Anterior cingulate cortex (tissue), 58 donors: Measurements from ENCODE around the gene RPTOR.
"Not testable (repeated sequence)": the region's sequence is repeated elsewhere in the genome, so short reads cannot be mapped to it uniquely, and the experiment has no call there.

ENCODE experiments used
- DNase-seq, 58 donors: peaks; one replicate each; lab custom pipeline; 2025; lab: John Stamatoyannopoulos, UW

RPTOR gene

DNA sequence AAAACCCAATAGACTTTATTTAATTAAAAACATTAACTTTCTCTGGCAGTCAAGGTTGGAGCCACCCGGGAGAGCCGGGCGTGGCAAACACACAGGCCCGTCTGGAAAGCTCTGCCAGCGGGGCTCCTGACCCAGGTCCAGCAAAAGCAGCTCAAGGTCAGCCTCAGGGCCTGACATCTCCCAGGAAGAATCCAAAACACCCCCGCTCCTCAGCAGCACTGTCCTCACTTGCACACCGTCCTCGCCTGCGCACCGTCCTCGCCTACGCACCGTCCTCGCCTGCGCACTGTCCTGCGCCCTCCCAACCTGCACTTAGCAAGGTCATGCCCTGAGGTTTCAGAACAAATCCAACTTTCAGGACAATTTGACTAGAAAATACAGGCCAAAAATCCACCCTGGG lies 31.4 kb upstream of the RPTOR start:
- DNase-seq: no peak

DNA sequence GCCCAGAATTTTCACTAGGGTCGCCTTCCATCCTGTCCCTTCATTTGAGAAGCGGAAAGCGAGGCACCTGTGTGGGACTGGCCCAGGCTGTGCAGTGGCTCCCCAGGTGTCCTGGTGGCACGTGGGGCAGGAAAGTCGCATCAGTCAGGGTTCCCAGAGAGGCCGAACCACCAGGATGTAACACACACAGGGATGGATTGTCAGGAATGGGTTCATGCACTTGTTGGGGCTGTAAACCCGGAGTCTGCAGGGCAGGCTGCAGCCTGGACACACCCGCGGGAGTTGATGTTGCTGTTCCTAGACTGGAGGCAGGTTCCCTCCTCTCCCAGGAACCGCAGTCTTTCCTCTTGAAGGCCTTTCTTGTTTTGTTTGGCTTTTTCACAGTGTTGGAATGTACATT lies 30.7 kb upstream of the RPTOR start:
- no peak for DNase-seq

GRCh38 chr17:80516171-80516932 lies 28.3 kb upstream of the RPTOR start:
- DNase-seq: no peak

GRCh38 chr17:80517641-80518040 lies 27.0 kb upstream of the RPTOR start:
- DNase-seq: no peak

GRCh38 chr17:80518392-80518791 lies 26.2 kb upstream of the RPTOR start:
- DNase-seq: no peak

DNA sequence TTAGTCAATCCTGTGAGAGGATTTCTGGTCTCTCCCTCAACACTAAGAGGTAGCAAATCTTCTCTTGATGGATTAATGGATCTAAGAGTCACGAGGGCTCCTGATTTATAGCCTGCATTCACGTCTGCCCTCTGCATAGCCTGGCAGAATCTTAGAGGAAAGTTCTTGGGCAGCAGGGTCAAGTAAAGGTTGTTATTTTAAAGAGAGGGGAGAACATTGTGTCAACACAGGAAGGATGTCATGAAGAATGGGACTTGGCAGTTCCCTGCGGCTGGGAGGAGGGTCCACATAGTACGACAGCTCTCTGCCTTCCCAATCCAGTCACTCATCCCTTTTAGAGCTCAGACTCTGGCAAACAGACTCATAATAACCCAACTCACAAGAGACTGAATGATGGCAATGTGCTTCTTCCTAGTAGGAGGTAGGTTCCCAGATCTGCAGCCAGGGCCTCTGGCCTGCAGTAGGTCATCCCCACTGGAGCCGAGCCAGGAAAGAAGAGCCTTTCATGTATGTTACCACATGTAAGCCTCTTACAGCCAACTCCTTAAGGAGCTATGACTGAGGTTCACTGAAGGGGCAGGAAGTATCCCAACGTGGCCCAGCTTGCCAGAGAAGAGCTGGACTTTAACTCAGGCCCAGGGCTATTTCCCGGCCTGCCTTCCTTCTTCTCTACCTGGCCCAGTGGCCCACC lies 25.4 kb upstream of the RPTOR start:
- no peak for DNase-seq

DNA sequence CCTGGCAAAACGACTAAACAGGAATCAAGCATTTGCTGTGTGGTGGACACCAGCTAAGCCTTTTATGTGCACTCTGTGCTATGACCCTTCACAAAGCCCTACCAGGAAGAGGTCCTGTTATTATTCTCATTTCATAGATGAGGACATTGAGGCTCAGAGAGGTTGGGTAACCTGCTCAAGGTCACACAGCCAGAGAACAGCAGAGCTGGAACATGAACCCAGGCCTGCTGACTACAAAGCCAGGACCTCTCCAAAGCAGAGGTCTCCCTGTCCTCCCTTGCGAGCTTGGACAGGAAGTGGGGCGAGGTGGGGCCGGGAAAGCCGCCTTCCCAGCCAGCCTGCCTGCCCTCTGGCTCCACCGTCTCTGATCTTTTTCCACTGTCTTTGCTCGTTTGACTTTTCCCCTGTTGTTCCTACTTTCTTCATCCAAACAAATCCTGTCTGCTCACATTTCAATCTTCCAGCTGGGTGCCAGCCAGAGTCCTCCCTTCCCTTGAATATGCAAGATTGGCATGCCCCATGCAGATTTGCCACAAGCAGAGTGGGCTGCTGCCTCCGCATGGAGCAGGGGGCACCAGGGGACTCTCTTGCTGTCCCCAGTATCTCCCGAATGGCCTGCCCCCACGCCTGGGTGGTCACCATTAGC lies 23.7 kb upstream of the RPTOR start:
- DNase-seq: no peak

DNA sequence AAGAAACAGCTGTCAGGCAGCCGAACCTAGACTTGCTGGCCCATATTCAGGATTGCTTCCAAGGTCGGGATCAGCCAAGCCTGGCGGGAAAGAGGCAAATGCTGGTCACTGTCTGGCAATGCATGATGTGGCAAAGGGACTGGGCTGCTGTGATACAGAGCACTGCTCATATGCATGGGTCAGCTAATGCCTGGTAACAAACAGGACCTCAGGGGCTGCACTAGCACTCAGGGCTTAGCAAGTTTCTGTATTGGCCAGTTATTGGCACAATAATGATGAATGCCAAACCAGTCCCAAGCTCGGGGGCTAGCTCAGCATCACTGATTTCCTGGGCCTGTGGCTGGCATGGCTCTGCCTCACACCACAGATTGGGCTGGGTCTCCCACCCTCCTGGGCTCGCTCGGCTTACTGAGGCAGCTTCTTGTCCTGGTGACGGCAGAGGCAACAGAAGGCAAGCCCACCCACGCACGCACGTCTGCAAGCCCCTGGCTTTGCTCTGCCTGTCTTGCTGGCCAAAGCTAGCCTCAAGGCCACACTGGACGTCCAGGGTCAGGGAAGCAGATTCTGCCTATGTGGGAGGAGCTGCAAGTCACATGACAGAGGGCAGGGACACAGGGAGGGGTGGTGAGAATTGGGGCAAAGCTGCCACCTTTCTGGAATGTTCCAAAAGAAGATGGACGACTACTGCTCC lies 21.4 kb upstream of the RPTOR start:
- DNase-seq: no peak

DNA sequence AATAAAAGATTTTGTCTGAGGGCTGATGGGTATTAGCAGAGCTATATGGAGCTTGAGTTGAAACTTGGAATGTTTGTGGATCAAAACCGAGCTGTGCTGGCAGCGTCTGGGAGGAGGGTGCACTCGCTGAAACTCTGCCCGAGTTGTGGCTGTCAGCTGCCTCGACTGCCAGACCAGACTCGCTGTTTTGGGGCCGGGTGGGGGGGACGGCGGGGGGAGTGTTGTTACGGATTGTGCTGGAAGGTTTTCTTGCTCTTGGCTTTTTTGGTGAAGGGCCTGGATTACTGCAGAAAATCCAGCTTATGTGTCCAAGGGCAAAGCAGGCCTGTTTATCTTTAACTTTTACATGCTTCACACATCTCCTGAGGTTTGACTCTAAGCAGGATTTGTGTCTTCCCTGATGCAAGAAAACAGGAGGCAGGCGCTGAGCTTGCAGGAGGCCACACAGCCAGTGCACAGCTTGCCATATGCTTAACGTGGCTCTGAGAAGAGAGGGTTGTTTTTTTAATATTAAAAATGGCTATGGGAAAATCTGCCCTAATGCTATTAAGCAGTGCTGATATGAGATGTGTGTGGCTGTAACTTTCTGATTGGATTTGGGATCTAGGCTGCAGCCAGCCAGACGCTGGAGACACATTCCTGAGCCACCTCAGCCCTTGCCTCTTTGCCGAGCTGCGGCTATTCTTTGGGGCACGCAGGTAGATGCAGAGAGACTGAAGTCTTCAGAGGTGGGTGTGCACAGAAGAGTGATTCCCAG lies 20.5 kb upstream of the RPTOR start:
- peak in 1 of 58 donors; percentile 5 for DNase-seq

DNA sequence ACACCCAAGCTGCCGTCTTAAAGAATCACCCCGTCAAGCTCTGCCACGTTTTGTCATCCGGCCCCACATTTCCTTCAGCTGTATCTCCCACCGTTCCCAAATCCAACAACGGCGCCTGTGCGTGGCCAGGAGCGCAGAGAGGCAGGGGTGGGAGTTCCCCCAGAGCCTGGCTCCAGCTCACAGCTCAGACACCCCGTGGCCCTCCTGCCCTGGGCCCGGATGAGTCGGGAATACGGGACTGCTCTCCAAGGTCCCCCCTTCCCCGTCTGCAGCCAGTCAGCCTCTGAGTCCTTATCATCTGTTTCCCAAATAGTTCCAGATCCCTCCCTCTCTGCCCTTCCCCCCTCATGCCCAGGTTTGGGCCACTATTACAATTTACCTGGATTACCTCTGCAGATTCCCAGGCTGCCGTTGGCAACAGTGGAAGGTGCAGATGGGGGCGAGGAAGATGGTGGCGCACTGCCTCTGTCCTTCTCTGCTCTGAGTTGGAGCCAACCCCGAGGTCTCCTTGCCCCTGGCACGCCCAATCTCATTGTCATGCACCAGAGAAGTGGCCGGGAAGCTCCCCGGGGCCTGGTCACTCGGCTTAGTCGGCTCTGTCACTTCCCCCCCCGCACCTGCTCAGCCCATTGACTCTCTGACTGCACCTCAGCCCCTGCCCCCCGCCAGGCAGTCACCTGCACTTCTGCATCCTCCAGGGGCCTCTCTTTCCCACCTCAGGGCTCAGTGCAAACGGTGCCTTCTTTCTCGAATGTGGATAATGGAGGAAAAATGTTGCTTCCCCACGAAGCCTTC lies 18.3 kb upstream of the RPTOR start:
- no peak for DNase-seq

DNA sequence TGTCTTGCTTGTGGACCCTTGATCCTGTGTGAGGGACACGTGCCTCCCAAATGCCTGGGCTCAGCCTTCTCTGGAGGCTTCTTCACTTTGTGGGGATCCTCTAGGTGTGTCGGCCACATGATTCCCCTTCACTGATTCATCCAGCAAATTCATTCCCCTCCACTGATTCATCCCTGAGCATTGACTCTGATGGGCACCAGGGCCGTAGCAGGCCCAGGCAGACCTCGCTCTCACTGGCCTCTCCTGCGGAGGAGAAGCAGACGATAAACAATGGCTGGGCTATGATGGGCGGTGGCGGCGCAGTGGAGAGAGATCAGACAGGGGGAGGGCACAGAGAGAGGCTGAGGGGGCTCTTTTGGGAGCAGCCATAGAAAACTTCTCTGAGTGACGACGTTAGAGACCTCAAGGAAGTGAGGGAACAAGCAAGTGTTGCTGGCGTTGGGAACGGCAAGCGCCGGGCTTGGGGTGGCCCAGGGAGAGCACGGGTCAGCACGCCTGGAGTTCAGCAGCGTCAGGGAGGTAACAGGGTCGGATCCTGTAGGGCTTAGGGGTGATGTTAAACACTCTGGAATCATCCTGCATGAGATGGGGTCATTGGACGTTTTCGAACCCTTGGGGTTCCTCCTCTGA lies 17.5 kb upstream of the RPTOR start:
- DNase-seq: no peak

DNA sequence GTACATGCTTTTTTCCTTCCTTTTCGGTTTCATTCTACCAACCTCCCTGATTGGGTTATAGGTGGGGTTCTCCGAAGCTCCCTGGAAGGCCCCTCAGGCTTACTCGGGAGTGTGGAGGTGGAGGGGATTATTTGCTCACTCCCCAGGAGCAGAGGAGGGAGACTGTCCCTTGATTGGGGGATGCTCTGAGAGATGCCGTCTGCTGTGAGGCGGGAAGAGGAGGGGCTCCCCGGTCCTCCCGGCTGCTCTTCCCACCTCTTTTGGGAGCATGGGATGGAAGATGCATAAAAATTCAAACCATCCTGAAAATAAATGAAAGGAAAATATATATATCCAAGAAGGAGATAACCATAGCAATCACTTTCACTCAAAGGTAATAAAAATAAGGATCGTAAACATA lies 16.1 kb upstream of the RPTOR start:
- no peak for DNase-seq

GRCh38 chr17:80529104-80529903 lies 15.3 kb upstream of the RPTOR start:
- no peak for DNase-seq

GRCh38 chr17:80529904-80530292 lies 14.7 kb upstream of the RPTOR start:
- DNase-seq: no peak

- no peak for DNase-seq
Observed at GRCh38 chr17:80531400-80531799, 13.2 kb upstream of the RPTOR start.

DNA sequence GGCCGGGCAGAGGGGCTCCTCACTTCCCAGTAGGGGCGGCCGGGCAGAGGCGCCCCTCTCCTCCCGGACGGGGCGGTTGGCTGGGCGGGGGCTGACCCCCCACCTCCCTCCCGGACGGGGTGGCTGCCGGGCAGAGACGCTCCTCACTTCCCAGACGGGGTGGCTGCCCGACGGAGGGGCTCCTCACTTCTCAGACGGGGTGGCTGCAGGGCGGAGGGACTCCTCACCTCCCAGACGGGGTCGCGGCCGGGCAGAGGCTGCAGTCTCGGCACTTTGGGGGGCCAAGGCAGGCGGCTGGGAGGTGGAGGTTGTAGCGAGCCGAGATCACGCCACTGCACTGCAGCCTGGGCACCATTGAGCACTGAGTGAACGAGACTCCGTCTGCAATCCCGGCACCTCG lies 7.3 kb upstream of the RPTOR start:
- DNase-seq: not testable (repeated sequence)

- no peak for DNase-seq
Observed at GRCh38 chr17:80538484-80538883, 6.2 kb upstream of the RPTOR start.

DNA sequence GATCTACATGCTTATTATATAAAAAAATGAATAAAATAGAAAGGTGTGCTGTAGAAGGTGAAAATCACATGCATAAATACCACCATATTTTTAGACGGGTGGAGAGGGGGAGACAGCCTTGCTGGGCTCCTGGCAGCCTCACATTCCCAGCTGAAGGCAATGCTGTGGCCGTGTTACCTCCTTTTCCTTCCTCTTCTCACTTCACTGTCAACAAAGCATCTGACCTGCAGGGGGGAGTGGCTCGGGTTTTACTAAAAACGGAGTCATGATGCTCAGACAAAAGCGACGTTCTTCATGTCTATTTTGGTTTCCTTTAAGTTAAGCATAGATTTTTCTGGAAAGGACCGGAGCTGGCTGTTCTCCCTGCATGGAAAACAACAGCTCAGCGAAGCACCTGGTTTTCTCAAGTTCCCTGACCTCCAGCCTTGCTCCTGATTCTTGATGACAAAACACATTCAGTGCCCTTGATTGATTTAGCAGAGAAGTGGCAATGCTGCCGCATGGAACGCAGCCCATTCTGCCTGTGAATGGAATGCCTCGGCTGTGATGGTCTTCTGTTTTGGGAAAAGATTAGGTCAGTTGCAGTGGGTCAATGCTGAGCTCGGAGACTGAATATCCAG lies 5.5 kb upstream of the RPTOR start:
- no peak for DNase-seq
